ENCODE results near the gene ULK4. TPM values are rescaled to one million over a fixed set of nuclear protein-coding genes. Genes with fewer than 3 reads are reported as not detected.

Gene ULK4
- total and polyA plus RNA-seq, 2 of the 4 experiments (the other 2 are of a cell fraction): 2.7 to 5.0 TPM

DNA sequence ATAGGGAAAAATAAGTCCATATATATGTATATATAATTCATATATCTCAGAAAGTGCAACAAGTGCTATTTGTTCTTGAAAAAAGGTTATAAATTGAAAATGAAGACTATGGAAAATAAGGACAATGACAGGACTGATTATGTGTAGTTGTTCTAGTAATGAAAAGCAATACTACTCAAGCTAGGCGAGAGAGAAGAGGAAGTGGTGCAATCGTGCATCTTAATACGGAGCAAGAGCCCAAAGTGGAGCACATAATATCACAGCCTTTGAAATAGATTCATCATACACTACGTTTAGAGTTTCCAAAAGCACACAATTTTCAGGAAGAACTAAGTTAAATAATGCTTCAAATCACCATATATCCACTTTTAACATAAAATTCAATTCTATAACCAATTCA, 87.9 kb downstream of the ULK4 start:
- intact Hi-C loops (cut with micrococcal nuclease): no loop called here
- no peak overlapping the region for H3K18ac ChIP-seq (ENCODE audit: low read depth, low read length)
- no peak overlapping the region for H3K4me3 ChIP-seq (ENCODE audit: insufficient read depth, low read depth, low read length)
- no peak overlapping the region for H2AK9ac ChIP-seq (replicated peaks; ENCODE audit: low read depth, low read length, poor library complexity)
- H3K4me1 ChIP-seq (ENCODE audit: control insufficient read depth, insufficient read depth, low read length): no peaks in the 10 kb centered on the region
- no peak overlapping the region for H2BK120ac ChIP-seq (ENCODE audit: low read depth, low read length)
- no peak overlapping the region for H4K5ac ChIP-seq (ENCODE audit: low read depth, low read length)
- no peaks in the 10 kb centered on the region for H4K20me1 ChIP-seq (ENCODE audit: insufficient read depth, low read length)
- dilution Hi-C loops (cut with HindIII; ENCODE audit: low sequenced_read_pairs, unreplicated experiment): no loop called here
- no peak overlapping the region for H3K27ac ChIP-seq (ENCODE audit: insufficient read depth, low read length)
- H3K14ac ChIP-seq (replicated peaks; ENCODE audit: low read depth, low read length): no peak overlapping the region
- BruUV-seq (replicated peaks): no TSS peak
- ChIA-PET POLR2A (ENCODE audit: unreplicated experiment) (no interaction called here), CTCF (no interaction called here)
- ATAC-seq (ENCODE audit: low read depth) (no peak), DNase-seq (no peak)
- no CpG with 5 or more reads among the region's 4 CpGs for WGBS, 2 experiments (ENCODE audit: extremely low coverage in 2 of 2, insufficient read length in 1 of 2)
- no peak overlapping the region for H2AK5ac ChIP-seq (ENCODE audit: low read depth, low read length)
- H3K27me3 ChIP-seq (ENCODE audit: control insufficient read depth, insufficient read depth, low read length): no peaks in the 10 kb centered on the region
- TF ChIP-seq MAFK (IDR thresholded peaks at IDR 0.05; ENCODE audit: low read depth, low read length): no peak
- TF ChIP-seq RCOR1 (IDR thresholded peaks at IDR 0.05; ENCODE audit: insufficient replicate concordance, low read length): no peak
- no peak for TF ChIP-seq CHD1 (IDR thresholded peaks at IDR 0.05; ENCODE audit: low read depth, low read length)
- TF ChIP-seq, protein P1, sequence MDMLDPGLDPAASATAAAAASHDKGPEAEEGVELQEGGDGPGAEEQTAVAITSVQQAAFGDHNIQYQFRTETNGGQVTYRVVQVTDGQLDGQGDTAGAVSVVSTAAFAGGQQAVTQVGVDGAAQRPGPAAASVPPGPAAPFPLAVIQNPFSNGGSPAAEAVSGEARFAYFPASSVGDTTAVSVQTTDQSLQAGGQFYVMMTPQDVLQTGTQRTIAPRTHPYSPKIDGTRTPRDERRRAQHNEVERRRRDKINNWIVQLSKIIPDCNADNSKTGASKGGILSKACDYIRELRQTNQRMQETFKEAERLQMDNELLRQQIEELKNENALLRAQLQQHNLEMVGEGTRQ (IDR thresholded peaks at IDR 0.05; ENCODE audit: low read depth, low read length): no peak
- TF ChIP-seq RFX5 (IDR thresholded peaks at IDR 0.05; ENCODE audit: low read depth, low read length): no peak
- TF ChIP-seq FOS (IDR thresholded peaks at IDR 0.05; ENCODE audit: low read depth, low read length): no peak
- no peak for TF ChIP-seq SMC3 (IDR thresholded peaks at IDR 0.05; ENCODE audit: low read depth, low read length)
- no peak for TF ChIP-seq CEBPB (IDR thresholded peaks at IDR 0.05; ENCODE audit: low read depth, low read length)
- TF ChIP-seq CTCF (conservative IDR thresholded peaks at IDR 0.05; ENCODE audit: low read depth, low read length): no peak
- no peak for TF ChIP-seq MXI1 (IDR thresholded peaks at IDR 0.05; ENCODE audit: borderline replicate concordance, low read depth, low read length)
- no peak for TF ChIP-seq BHLHE40 (IDR thresholded peaks at IDR 0.05; ENCODE audit: low read depth, low read length)
- TF ChIP-seq RAD21 (IDR thresholded peaks at IDR 0.05; ENCODE audit: low read length): no peak
- TF ChIP-seq, protein P2, sequence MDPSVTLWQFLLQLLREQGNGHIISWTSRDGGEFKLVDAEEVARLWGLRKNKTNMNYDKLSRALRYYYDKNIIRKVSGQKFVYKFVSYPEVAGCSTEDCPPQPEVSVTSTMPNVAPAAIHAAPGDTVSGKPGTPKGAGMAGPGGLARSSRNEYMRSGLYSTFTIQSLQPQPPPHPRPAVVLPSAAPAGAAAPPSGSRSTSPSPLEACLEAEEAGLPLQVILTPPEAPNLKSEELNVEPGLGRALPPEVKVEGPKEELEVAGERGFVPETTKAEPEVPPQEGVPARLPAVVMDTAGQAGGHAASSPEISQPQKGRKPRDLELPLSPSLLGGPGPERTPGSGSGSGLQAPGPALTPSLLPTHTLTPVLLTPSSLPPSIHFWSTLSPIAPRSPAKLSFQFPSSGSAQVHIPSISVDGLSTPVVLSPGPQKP (IDR thresholded peaks at IDR 0.05; ENCODE audit: borderline replicate concordance, low read depth, low read length): no peak
- TF ChIP-seq NFE2L2 (IDR thresholded peaks at IDR 0.05; ENCODE audit: low read depth, low read length): no peak
- no peak for TF ChIP-seq POLR2A (IDR thresholded peaks at IDR 0.05; ENCODE audit: low read depth, low read length)
- TF ChIP-seq MAZ (IDR thresholded peaks at IDR 0.05; ENCODE audit: borderline replicate concordance, low read depth, low read length): no peak
- H3K9me3 ChIP-seq (ENCODE audit: control insufficient read depth, insufficient read depth, low read length): no peaks in the 10 kb centered on the region
- H3K79me1 ChIP-seq (ENCODE audit: low read depth in 1 of 2, low read length in 2 of 2): no peaks in the 10 kb centered on the region
- H3K56ac ChIP-seq (ENCODE audit: extremely low read depth, insufficient read depth, low read length): no peak overlapping the region
- no peak overlapping the region for H3K23ac ChIP-seq (ENCODE audit: low read depth, low read length)
- H3K4ac ChIP-seq (ENCODE audit: low read depth, low read length): no peak overlapping the region
- H4K91ac ChIP-seq (ENCODE audit: insufficient read depth, low read depth, low read length): no peak overlapping the region
- no peak overlapping the region for H2BK20ac ChIP-seq (ENCODE audit: low read depth, low read length)
- no peak overlapping the region for H3K9ac ChIP-seq (ENCODE audit: low read depth, low read length)
- H4K8ac ChIP-seq (ENCODE audit: low read depth in 2 of 2, low read length in 2 of 2): no peak overlapping the region
- in situ Hi-C loops (cut with MboI; ENCODE audit: low sequenced_read_pairs): loop anchor here (10.0 kb wide), 1 partner anchor 1549 kb away; no protein-coding TSS in a partner anchor
- no peak overlapping the region for H2BK5ac ChIP-seq (ENCODE audit: low read depth, low read length, poor library complexity, severe bottlenecking)
- no peak overlapping the region for H3K4me2 ChIP-seq (ENCODE audit: low read depth, low read length)
- H2AFZ ChIP-seq (replicated peaks; ENCODE audit: low read length, poor library complexity): no peak overlapping the region
- no peaks in the 10 kb centered on the region for H3K9me1 ChIP-seq (ENCODE audit: insufficient read depth, low read length)
- no peaks in the 10 kb centered on the region for H3K36me3 ChIP-seq (ENCODE audit: control insufficient read depth, insufficient read depth, low read length)
- H2BK15ac ChIP-seq (ENCODE audit: low read depth, low read length): no peak overlapping the region
